ENCODE results near the gene LRGUK. TPM values are rescaled to one million over a fixed set of nuclear protein-coding genes. Genes with fewer than 3 reads are reported as not detected.

LRGUK gene
- total RNA-seq, 1 experiment from 2014 or later = 1.9 TPM

- CTCF ChIA-PET = interaction anchor here (0.8 kb wide), 1 partner anchor 57 kb away, joined by 3 read pairs; no protein-coding TSS in a partner anchor
- POLR2A ChIA-PET = no interaction called here
Measured at GRCh38 chr7:134084488-134085144, 42.5 kb upstream of the LRGUK start.

More at GRCh38 chr7:134084488-134085144, 42.5 kb upstream of the LRGUK start:
- H3K27ac Mint-ChIP-seq = no peak overlapping the region
- no peaks in the 10 kb centered on the region for H3K4me1 Mint-ChIP-seq
- H3K9me3 Mint-ChIP-seq = peaks cover 60% of the 10 kb centered on the region
- no peak for DNase-seq (ENCODE audit: low spot score)
- TF ChIP-seq ZNF219 (CRISPR knock-in tag; IDR thresholded peaks at IDR 0.05; ENCODE audit: borderline replicate concordance) (no peak), RORB (CRISPR knock-in tag; IDR thresholded peaks at IDR 0.05) (no peak), GTF2I (CRISPR knock-in tag; conservative IDR thresholded peaks at IDR 0.05) (no peak), CREM (CRISPR knock-in tag; IDR thresholded peaks at IDR 0.05) (no peak), PREB (CRISPR knock-in tag; IDR thresholded peaks at IDR 0.05; ENCODE audit: borderline replicate concordance) (no peak), CBFB (CRISPR knock-in tag; IDR thresholded peaks at IDR 0.05; ENCODE audit: low read depth) (no peak), ZNF416 (CRISPR knock-in tag; IDR thresholded peaks at IDR 0.05) (no peak), ZNF281 (CRISPR knock-in tag; IDR thresholded peaks at IDR 0.05) (no peak), KAT7 (CRISPR knock-in tag; IDR thresholded peaks at IDR 0.05; ENCODE audit: borderline replicate concordance) (no peak), OVOL2 (CRISPR knock-in tag; IDR thresholded peaks at IDR 0.05; ENCODE audit: borderline replicate concordance) (no peak), ERG (CRISPR knock-in tag; IDR thresholded peaks at IDR 0.05) (no peak), GABPB1 (CRISPR knock-in tag; IDR thresholded peaks at IDR 0.05) (no peak), ATF3 (CRISPR knock-in tag; conservative IDR thresholded peaks at IDR 0.05) (no peak)
- TF ChIP-seq, protein P1, sequence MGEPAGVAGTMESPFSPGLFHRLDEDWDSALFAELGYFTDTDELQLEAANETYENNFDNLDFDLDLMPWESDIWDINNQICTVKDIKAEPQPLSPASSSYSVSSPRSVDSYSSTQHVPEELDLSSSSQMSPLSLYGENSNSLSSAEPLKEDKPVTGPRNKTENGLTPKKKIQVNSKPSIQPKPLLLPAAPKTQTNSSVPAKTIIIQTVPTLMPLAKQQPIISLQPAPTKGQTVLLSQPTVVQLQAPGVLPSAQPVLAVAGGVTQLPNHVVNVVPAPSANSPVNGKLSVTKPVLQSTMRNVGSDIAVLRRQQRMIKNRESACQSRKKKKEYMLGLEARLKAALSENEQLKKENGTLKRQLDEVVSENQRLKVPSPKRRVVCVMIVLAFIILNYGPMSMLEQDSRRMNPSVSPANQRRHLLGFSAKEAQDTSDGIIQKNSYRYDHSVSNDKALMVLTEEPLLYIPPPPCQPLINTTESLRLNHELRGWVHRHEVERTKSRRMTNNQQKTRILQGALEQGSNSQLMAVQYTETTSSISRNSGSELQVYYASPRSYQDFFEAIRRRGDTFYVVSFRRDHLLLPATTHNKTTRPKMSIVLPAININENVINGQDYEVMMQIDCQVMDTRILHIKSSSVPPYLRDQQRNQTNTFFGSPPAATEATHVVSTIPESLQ (CRISPR knock-in tag; IDR thresholded peaks at IDR 0.05) = no peak
- TF ChIP-seq, protein P2, sequence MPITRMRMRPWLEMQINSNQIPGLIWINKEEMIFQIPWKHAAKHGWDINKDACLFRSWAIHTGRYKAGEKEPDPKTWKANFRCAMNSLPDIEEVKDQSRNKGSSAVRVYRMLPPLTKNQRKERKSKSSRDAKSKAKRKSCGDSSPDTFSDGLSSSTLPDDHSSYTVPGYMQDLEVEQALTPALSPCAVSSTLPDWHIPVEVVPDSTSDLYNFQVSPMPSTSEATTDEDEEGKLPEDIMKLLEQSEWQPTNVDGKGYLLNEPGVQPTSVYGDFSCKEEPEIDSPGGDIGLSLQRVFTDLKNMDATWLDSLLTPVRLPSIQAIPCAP (CRISPR knock-in tag; IDR thresholded peaks at IDR 0.05) = no peak
- TF ChIP-seq, protein P3, sequence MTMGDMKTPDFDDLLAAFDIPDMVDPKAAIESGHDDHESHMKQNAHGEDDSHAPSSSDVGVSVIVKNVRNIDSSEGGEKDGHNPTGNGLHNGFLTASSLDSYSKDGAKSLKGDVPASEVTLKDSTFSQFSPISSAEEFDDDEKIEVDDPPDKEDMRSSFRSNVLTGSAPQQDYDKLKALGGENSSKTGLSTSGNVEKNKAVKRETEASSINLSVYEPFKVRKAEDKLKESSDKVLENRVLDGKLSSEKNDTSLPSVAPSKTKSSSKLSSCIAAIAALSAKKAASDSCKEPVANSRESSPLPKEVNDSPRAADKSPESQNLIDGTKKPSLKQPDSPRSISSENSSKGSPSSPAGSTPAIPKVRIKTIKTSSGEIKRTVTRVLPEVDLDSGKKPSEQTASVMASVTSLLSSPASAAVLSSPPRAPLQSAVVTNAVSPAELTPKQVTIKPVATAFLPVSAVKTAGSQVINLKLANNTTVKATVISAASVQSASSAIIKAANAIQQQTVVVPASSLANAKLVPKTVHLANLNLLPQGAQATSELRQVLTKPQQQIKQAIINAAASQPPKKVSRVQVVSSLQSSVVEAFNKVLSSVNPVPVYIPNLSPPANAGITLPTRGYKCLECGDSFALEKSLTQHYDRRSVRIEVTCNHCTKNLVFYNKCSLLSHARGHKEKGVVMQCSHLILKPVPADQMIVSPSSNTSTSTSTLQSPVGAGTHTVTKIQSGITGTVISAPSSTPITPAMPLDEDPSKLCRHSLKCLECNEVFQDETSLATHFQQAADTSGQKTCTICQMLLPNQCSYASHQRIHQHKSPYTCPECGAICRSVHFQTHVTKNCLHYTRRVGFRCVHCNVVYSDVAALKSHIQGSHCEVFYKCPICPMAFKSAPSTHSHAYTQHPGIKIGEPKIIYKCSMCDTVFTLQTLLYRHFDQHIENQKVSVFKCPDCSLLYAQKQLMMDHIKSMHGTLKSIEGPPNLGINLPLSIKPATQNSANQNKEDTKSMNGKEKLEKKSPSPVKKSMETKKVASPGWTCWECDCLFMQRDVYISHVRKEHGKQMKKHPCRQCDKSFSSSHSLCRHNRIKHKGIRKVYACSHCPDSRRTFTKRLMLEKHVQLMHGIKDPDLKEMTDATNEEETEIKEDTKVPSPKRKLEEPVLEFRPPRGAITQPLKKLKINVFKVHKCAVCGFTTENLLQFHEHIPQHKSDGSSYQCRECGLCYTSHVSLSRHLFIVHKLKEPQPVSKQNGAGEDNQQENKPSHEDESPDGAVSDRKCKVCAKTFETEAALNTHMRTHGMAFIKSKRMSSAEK (CRISPR knock-in tag; IDR thresholded peaks at IDR 0.05; ENCODE audit: borderline replicate concordance) = no peak
- peaks cover 39% of the 10 kb centered on the region for H3K36me3 Mint-ChIP-seq
- H3K4me3 Mint-ChIP-seq = no peak overlapping the region
- ATAC-seq = no peak
- no peaks in the 10 kb centered on the region for H3K27me3 Mint-ChIP-seq (ENCODE audit: low read depth)
